M059J (cell line): Measurements from ENCODE around the gene RASL10A. TPM values are rescaled to one million over a fixed set of nuclear protein-coding genes. Genes with fewer than 3 reads are reported as not detected.

ENCODE experiments used
- DNase-seq: peaks from one replicate; pipeline ENCODE4 v3.0.0-alpha.2; 2012; ENCODE audit warnings: low read depth
- total RNA-seq: library from RNA; depleted of rRNA; stranded (reverse); fragments of >200 nt; shearing (Covaris generic); gene quantifications from 2 replicates; pipeline ENCODE4 v1.2.3, GENCODE V29; 2014

Gene RASL10A
- total RNA-seq, 1 experiment from 2014 or later = 0.07 TPM

- DNase-seq = no peak
These were observed 8.1 kb upstream of the RASL10A start for GRCh38 chr22:29323641-29324040.

GRCh38 chr22:29320546-29320945 is 5.0 kb upstream of the RASL10A start:
- no peak for DNase-seq

GRCh38 chr22:29319072-29319471 is 3.6 kb upstream of the RASL10A start:
- no peak for DNase-seq

- no peak for DNase-seq
These were observed 2.4 kb upstream of the RASL10A start for GRCh38 chr22:29317827-29318454.

GRCh38 chr22:29316141-29316828 is 788 bp upstream of the RASL10A start:
- DNase-seq = no peak

GRCh38 chr22:29314537-29315285 is 786 bp downstream of the RASL10A start:
- DNase-seq = peak; percentile 48

GRCh38 chr22:29313576-29314466 is 1.7 kb downstream of the RASL10A start:
- no peak for DNase-seq

GRCh38 chr22:29313126-29313575 is 2.3 kb downstream of the RASL10A start:
- no peak for DNase-seq

- DNase-seq = no peak
These were observed 3.0 kb downstream of the RASL10A start for GRCh38 chr22:29312218-29313125.

GRCh38 chr22:29311464-29312217 is 3.9 kb downstream of the RASL10A start:
- DNase-seq = peak; percentile 42

- DNase-seq = peak; percentile 95
These were observed 4.6 kb downstream of the RASL10A start for GRCh38 chr22:29310863-29311339.

GRCh38 chr22:29310065-29310862 is 5.2 kb downstream of the RASL10A start:
- DNase-seq = no peak

- DNase-seq = peak; percentile 65
These were observed 6.0 kb downstream of the RASL10A start for GRCh38 chr22:29309332-29310064.

GRCh38 chr22:29308791-29309262 is 6.7 kb downstream of the RASL10A start:
- DNase-seq = peak; percentile 90

- DNase-seq = no peak
These were observed 7.2 kb downstream of the RASL10A start for GRCh38 chr22:29308148-29308790.

GRCh38 chr22:29307596-29308147 is 7.8 kb downstream of the RASL10A start:
- DNase-seq = no peak
